ENCODE results near the gene CCDC184. TPM values are rescaled to one million over a fixed set of nuclear protein-coding genes. Genes with fewer than 3 reads are reported as not detected.
"Not testable (repeated sequence)": the region's sequence is repeated elsewhere in the genome, so short reads cannot be mapped to it uniquely, and the experiment has no call there.

The CCDC184 gene
- total RNA-seq, 2 donors from 2014 or later: 1.9 to 3.7 TPM

DNA sequence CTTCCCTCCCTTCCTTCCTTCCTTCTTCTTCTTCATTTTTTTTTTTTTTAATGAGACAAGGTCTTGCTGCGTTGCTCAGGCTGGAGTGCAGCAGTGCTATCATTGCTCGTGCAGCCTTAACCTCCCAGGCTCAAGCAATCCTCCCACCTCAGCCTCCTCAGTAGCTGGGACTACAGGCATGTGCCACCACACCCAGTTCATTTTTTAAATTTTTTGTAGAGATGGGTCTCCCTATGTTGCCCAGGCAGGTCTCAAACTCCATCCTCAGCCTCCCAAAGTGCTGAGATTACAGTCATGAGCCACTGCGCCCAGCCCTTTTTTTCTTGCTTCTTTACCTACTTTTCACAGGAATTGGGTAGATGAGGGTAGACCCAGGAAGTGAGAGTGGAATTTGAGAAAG is 18.1 kb downstream of the CCDC184 start:
- Histone ChIP-seq H3K9me3 (no peaks in the 10 kb centered on the region), H3K27me3 (replicated peaks; ENCODE audit: insufficient read depth) (no peaks in the 10 kb centered on the region), H3K4me3 (no peak overlapping the region), H3K36me3 (no peaks in the 10 kb centered on the region), H3K27ac (no peak overlapping the region), H3K4me1 (replicated peaks) (no peaks in the 10 kb centered on the region)
- TF ChIP-seq, protein P1, sequence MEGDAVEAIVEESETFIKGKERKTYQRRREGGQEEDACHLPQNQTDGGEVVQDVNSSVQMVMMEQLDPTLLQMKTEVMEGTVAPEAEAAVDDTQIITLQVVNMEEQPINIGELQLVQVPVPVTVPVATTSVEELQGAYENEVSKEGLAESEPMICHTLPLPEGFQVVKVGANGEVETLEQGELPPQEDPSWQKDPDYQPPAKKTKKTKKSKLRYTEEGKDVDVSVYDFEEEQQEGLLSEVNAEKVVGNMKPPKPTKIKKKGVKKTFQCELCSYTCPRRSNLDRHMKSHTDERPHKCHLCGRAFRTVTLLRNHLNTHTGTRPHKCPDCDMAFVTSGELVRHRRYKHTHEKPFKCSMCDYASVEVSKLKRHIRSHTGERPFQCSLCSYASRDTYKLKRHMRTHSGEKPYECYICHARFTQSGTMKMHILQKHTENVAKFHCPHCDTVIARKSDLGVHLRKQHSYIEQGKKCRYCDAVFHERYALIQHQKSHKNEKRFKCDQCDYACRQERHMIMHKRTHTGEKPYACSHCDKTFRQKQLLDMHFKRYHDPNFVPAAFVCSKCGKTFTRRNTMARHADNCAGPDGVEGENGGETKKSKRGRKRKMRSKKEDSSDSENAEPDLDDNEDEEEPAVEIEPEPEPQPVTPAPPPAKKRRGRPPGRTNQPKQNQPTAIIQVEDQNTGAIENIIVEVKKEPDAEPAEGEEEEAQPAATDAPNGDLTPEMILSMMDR (IDR thresholded peaks at IDR 0.05): no peak
- intact Hi-C loops (cut with DNase I): no loop called here
- DNase-seq (ENCODE audit: low spot score): no peak
- 93% methylated on average over 3 of the region's 3 CpGs for WGBS

DNA sequence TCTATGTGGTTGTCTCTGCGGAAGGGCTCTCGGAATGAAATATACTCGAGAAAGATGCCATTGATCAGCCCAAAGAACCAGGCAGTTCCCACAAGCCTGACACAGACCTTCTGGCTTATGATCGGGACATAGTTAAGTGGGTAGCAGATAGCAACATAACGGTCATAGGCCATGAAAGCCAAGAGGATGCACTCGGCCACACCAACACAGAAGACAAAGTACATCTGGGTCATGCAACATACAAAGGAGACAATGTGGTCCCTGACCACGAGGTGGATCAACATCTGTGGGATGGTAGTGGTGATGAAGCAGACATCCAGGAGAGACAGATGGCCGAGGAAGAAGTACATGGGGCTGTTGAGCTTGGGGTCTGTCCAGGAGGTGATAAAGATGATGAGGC is 19.3 kb downstream of the CCDC184 start:
- WGBS: 89% methylated on average over 8 of the region's 8 CpGs
- Histone ChIP-seq H3K27me3 (replicated peaks; ENCODE audit: insufficient read depth) (no peaks in the 10 kb centered on the region), H3K9me3 (no peaks in the 10 kb centered on the region), H3K4me3 (no peak overlapping the region), H3K4me1 (replicated peaks) (no peaks in the 10 kb centered on the region), H3K36me3 (no peaks in the 10 kb centered on the region), H3K27ac (no peak overlapping the region)
- intact Hi-C loops (cut with DNase I): no loop called here
- DNase-seq (ENCODE audit: low spot score): no peak
- no peak for TF ChIP-seq POLR2AphosphoS5 (IDR thresholded peaks at IDR 0.05)
- TF ChIP-seq POLR2A (IDR thresholded peaks at IDR 0.05): no peak
- TF ChIP-seq, protein P1 (IDR thresholded peaks at IDR 0.05): no peak

DNA sequence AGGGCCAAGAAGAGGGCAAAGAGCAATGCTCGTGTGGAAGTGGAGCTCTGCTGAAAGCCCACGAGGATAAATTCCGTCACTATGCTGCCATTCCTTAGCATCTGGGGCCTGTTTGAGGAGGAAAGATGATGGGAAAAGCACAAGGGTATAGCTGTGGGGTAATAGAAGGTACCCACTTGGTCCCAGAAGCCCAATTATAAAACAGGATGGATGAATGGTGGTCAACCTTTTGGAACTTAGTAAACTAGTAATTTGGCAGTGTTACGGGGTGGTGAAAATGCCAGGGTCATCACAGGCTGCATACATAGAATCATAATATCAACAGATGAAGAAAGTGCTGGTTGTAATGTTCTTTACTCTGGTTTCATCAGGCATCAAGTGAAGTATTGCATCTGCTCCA is 19.7 kb downstream of the CCDC184 start, which contains the start of gene OR10AD1:
Gene OR10AD1 (minus strand): TSS at position 101 of the 400 bp plus-strand sequence. CDS start 0 bp downstream, at position 101.
- intact Hi-C loops (cut with DNase I): no loop called here
- Histone ChIP-seq H3K27me3 (replicated peaks; ENCODE audit: insufficient read depth) (no peaks in the 10 kb centered on the region), H3K27ac (no peak within 1 kb of the TSS), H3K4me1 (replicated peaks) (no peaks in the 10 kb centered on the region), H3K36me3 (no peaks in the 10 kb centered on the region), H3K9me3 (no peaks in the 10 kb centered on the region), H3K4me3 (no peak within 1 kb of the TSS)
- WGBS: 82% methylated on average over 4 of the region's 4 CpGs
- TF ChIP-seq POLR2AphosphoS5 (IDR thresholded peaks at IDR 0.05) (no peak), POLR2A (IDR thresholded peaks at IDR 0.05) (no peak)
- TF ChIP-seq, protein P1 (IDR thresholded peaks at IDR 0.05): no peak
- no peak for DNase-seq (ENCODE audit: low spot score)

DNA sequence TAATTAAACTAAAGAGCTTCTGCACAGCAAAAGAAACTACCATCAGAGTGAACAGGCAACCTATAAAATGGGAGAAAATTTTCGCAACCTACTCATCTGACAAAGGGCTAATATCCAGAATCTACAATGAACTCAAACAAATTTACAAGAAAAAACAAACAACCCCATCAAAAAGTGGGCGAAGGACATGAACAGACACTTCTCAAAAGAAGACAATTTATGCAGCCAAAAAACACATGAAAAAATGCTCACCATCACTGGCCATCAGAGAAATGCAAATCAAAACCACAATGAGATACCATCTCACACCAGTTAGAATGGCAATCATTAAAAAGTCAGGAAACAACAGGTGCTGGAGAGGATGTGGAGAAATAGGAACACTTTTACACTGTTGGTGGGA is 26.1 kb downstream of the CCDC184 start:
- H3K36me3 ChIP-seq; H3K9me3 ChIP-seq; intact Hi-C loops (cut with DNase I): not testable (repeated sequence)

DNA sequence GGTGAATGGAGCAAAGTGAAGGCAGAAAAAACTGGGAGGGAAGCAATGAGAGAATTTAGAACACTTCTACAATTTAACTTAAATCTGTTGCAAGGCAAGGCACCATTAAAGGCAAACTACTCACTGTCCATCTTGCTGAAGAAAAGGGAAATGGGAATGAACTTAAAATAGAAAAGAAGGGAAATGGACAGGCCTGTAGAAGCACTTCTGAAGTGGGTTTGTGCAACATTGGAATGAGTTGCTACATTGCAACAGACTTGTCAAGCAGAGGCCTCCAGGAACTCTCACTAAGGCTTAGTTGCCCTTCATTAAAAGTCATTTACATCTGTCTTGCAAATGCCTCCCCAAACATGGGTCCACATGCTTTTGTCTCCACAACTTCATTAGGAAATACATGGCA is 33.3 kb downstream of the CCDC184 start:
- Histone ChIP-seq H3K27ac (no peak overlapping the region), H3K4me1 (replicated peaks) (no peaks in the 10 kb centered on the region), H3K9me3 (no peaks in the 10 kb centered on the region), H3K36me3 (no peaks in the 10 kb centered on the region), H3K27me3 (replicated peaks; ENCODE audit: insufficient read depth) (no peaks in the 10 kb centered on the region), H3K4me3 (no peak overlapping the region)
- no peak for TF ChIP-seq POLR2A (IDR thresholded peaks at IDR 0.05)
- no peak for TF ChIP-seq POLR2AphosphoS5 (IDR thresholded peaks at IDR 0.05)
- TF ChIP-seq, protein P1 (IDR thresholded peaks at IDR 0.05): no peak
- intact Hi-C loops (cut with DNase I): no loop called here
- DNase-seq (ENCODE audit: low spot score): no peak

More for the DNA sequence above, 26.1 kb downstream of the CCDC184 start:
- not testable (repeated sequence) for DNase-seq (ENCODE audit: low spot score); H3K4me1 ChIP-seq (replicated peaks); H3K27ac ChIP-seq; H3K27me3 ChIP-seq (replicated peaks; ENCODE audit: insufficient read depth); H3K4me3 ChIP-seq
- 91% methylated on average over 1 of the region's 2 CpGs for WGBS
